NT2/D1 (cell line): ENCODE measurements around the gene RNF220.

Experiments used
- SUZ12 ChIP-seq: IDR thresholded peaks from 2 replicates; pipeline ENCODE4 v1.6.1; 2011; ENCODE audit not compliant: insufficient read length, insufficient read depth; ENCODE audit errors: extremely low read depth
- YY1 ChIP-seq: IDR thresholded peaks from 2 replicates; pipeline ENCODE4 v1.6.1; 2011; ENCODE audit not compliant: insufficient read length, insufficient read depth
- ZNF274 ChIP-seq: IDR thresholded peaks from 2 replicates; pipeline ENCODE4 v1.6.1; 2011; ENCODE audit warnings: mild to moderate bottlenecking, low read depth, low read length

DNA sequence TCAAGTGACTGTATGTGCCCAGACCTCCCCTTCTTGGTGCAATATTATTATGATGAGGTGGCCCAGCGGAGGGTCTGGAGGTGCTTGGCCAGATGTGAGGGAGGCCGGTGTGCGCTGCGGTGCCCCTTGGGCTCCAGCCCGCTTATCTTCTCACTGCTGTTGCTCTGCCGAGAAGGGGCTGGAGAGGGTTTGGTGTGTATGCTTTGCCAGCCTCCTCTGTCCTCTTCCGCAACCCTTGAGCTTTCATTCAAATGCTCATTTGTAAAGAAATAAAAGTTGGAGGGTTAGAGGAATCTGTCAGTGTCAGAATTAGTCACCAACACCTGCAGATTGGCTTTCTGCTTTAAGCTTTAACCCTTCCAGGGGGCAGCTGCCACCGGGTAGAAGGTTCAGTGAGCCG, 19.7 kb downstream of the RNF220 start:
- TF ChIP-seq YY1 = no peak
- no peak for TF ChIP-seq ZNF274
- TF ChIP-seq SUZ12 = no peak
